ENCODE measurements around the gene NETO2. TPM values are rescaled to one million over a fixed set of nuclear protein-coding genes. Genes with fewer than 3 reads are reported as not detected.

Gene NETO2
- total and polyA plus RNA-seq, 2 of the 13 experiments (the other 11 are each of a cell fraction or from before 2014, with no cell fraction given), result 8.2 to 13.5 TPM

- TF ChIP-seq, protein P1, sequence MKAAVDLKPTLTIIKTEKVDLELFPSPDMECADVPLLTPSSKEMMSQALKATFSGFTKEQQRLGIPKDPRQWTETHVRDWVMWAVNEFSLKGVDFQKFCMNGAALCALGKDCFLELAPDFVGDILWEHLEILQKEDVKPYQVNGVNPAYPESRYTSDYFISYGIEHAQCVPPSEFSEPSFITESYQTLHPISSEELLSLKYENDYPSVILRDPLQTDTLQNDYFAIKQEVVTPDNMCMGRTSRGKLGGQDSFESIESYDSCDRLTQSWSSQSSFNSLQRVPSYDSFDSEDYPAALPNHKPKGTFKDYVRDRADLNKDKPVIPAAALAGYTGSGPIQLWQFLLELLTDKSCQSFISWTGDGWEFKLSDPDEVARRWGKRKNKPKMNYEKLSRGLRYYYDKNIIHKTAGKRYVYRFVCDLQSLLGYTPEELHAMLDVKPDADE (CRISPR knock-in tag; IDR thresholded peaks at IDR 0.05), result no peak
- TF ChIP-seq, protein P2, sequence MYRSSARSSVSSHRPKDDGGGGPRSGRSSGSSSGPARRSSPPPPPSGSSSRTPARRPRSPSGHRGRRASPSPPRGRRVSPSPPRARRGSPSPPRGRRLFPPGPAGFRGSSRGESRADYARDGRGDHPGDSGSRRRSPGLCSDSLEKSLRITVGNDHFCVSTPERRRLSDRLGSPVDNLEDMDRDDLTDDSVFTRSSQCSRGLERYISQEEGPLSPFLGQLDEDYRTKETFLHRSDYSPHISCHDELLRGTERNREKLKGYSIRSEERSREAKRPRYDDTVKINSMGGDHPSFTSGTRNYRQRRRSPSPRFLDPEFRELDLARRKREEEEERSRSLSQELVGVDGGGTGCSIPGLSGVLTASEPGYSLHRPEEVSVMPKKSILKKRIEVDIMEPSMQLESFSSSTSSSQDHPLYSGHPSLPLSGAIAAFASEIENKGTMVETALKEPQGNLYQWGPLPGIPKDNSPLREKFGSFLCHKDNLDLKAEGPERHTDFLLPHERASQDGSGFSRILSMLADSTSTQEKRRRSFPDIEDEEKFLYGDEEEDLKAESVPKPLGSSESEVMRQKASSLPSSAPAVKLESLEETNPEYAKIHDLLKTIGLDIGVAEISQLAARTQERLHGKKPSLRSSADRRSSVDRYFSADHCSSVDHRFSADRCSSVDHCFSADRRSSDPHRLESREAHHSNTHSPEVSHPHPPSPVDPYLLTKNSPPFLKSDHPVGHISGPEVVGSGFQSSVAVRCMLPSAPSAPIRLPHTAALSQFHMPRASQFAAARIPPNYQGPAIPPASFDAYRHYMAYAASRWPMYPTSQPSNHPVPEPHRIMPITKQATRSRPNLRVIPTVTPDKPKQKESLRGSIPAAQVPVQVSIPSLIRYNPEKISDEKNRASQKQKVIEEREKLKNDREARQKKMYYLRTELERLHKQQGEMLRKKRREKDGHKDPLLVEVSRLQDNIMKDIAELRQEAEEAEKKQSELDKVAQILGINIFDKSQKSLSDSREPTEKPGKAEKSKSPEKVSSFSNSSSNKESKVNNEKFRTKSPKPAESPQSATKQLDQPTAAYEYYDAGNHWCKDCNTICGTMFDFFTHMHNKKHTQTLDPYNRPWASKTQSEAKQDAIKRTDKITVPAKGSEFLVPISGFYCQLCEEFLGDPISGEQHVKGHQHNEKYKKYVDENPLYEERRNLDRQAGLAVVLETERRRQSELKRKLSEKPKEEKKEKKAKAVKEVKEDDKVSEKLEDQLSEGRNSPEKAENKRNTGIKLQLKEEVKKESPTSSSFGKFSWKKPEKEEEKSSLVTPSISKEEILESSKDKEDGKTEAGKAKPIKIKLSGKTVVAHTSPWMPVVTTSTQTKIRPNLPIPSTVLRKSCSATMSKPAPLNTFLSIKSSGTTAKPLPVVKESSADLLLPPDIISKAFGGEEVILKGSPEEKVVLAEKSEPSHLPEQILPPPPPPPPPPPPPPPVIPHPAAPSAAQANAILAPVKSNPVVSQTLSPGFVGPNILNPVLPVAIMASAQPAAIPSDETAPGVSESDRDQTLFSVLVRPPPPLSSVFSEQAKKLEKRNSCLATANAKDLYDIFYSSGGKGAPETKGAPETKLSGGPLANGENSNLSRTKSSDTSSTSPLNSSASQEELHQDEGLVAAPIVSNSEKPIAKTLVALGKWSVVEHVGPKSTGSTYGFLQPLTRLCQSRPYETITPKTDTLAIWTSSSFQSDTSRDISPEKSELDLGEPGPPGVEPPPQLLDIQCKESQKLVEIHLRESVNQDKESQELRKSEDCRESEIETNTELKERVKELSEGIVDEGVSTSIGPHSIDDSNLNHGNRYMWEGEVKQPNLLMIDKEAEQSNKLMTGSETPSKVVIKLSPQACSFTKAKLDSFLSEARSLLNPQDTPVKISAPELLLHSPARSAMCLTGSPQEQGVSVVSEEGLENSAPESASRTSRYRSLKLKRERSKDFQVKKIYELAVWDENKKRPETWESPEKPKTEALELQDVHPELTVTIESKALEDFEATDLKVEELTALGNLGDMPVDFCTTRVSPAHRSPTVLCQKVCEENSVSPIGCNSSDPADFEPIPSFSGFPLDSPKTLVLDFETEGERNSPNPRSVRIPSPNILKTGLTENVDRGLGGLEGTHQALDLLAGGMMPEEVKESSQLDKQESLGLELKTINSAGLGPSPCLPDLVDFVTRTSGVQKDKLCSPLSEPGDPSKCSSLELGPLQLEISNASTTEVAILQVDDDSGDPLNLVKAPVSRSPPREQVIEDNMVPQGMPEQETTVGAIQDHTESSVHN (CRISPR knock-in tag; IDR thresholded peaks at IDR 0.05), result no peak
- TF ChIP-seq ZSCAN5A (CRISPR knock-in tag; IDR thresholded peaks at IDR 0.05; ENCODE audit: borderline replicate concordance), result peak; percentile 59; the same call in 1 of the 2 replicates
- TF ChIP-seq ZNF547 (CRISPR knock-in tag; IDR thresholded peaks at IDR 0.05), result no peak
- TF ChIP-seq SPEN (CRISPR knock-in tag; IDR thresholded peaks at IDR 0.05; ENCODE audit: low read depth), result peak; percentile 80; the same call in 1 of the 2 replicates
- peak; percentile 28; the same call in 1 of the 2 replicates for TF ChIP-seq ZNF737 (CRISPR knock-in tag; IDR thresholded peaks at IDR 0.05; ENCODE audit: borderline replicate concordance)
- TF ChIP-seq, protein P3, sequence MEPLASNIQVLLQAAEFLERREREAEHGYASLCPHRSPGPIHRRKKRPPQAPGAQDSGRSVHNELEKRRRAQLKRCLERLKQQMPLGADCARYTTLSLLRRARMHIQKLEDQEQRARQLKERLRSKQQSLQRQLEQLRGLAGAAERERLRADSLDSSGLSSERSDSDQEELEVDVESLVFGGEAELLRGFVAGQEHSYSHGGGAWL (CRISPR knock-in tag; IDR thresholded peaks at IDR 0.05), result no peak; the same call in 1 of the 2 replicates
- TF ChIP-seq ZNF496 (CRISPR knock-in tag; IDR thresholded peaks at IDR 0.05; ENCODE audit: insufficient replicate concordance), result no peak
- TF ChIP-seq ZNF446 (CRISPR knock-in tag; IDR thresholded peaks at IDR 0.05), result no peak
- no peak for TF ChIP-seq CENPX (CRISPR knock-in tag; IDR thresholded peaks at IDR 0.05)
- no peak for TF ChIP-seq U2AF1 (optimal IDR thresholded peaks at IDR 0.05; ENCODE audit: low read depth, low read length)
- peak; percentile 59 for TF ChIP-seq MED1 (CRISPR knock-in tag; IDR thresholded peaks at IDR 0.05)
- TF ChIP-seq DZIP1 (CRISPR knock-in tag; IDR thresholded peaks at IDR 0.05), result no peak
Observed at GRCh38 chr16:47037746-47038458, 105.8 kb downstream of the NETO2 start (continued).

Data from HepG2 (cell line).